ENCODE measurements around the gene LARGE2.
A peak's percentile ranks its signal among the peaks of the same experiment; 100 is the strongest.

LARGE2 gene

GRCh38 chr11:45933846-45934579 is 11.6 kb downstream of the LARGE2 start:
- TF ChIP-seq CTCF (IDR thresholded peaks at IDR 0.05): no peak
- Histone ChIP-seq H3K4me3 (no peak overlapping the region), H3K9me3 (no peaks in the 10 kb centered on the region), H3K27ac (no peak overlapping the region), H3K4me1 (peaks cover 0 to 7% (median 0%) of the 10 kb centered on the region in 4 donors), H3K36me3 (peaks cover 61 to 79% (median 70%) of the 10 kb centered on the region in 3 donors), H3K27me3 (no peaks in the 10 kb centered on the region)
- intact Hi-C loops (cut with DNase I; ENCODE audit: low total_unique reads): no loop called here
- peak in 1 of 2 donors; percentile 48 for DNase-seq

DNA sequence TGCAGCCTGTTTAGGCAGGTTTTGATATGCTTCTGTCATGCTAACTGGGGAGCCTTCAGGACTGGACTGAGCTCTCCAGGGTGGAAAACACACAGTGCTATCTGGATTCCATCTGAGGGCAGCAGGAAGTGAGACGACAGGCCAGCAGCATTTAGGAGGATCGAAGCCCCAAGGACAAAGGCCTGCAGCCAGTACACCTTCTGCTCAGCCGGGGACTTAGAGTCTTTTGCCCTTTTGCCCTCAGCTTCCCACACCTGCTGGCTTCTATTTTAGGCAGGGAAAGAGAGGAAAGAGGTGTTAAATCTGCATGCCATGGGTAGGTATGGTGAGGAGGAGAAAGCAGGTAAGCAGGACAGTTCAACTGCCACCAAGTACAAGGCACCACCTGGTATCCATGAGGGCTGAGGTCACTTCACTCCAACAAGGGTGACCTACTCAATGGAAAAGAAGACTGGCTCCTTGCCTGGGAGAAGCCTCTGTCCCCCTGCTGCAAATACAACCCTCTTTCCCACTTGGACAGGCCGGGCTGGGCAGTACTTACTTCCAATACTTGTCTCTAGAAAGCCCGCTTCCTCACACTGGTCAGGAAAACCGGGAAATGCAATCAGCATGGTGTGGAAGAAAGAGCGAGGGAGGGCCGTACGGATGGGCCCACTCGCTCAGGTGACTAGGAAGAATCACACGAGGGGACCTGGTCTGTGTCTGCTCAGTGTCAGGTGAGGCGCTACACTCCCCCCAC is 12.3 kb downstream of the LARGE2 start:
- Histone ChIP-seq H3K4me3 (no peak overlapping the region), H3K27me3 (no peaks in the 10 kb centered on the region), H3K36me3 (peaks cover 61 to 79% (median 70%) of the 10 kb centered on the region in 3 donors), H3K9me3 (no peaks in the 10 kb centered on the region), H3K27ac (no peak overlapping the region), H3K4me1 (peaks cover 0 to 7% (median 0%) of the 10 kb centered on the region in 4 donors)
- no peak for DNase-seq
- intact Hi-C loops (cut with DNase I; ENCODE audit: low total_unique reads): no loop called here
- no peak for TF ChIP-seq CTCF (IDR thresholded peaks at IDR 0.05)

DNA sequence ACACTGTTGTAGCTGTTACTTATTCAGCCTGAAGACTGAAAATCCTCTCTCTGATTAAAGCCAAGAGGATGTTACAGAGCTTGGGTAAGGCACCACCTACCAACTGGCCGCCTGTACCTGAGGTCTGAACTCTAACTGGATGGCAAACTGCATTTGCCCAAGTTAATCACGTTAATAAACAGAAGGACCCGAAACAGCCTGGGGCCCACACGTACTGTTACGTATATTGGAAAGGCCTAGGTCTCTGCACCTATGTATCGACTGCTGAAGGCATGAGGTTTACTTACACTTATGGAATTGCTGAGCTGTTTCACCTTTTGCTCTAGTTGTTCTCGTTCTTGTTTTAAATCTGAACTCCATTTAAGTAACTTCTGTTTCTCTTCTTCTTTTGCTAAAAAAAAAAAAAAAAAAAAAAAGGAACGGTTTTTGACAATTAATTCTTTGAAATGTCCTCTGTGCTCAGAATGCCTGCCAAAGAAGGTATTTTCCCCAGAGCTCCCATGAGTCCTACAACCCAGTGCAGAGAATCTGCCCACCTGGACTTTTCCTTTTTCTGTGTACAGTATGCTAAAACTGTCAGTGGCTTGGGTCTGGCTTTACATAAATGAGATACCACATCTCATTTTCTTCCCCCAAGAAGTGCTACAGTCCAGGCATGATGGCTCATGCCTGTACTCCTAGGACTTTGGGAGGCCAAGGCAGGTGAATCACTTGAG is 13.1 kb downstream of the LARGE2 start:
- H3K9me3 ChIP-seq: no peaks in the 10 kb centered on the region
- intact Hi-C loops (cut with DNase I; ENCODE audit: low total_unique reads): no loop called here
- H3K4me1 ChIP-seq: peaks cover 0 to 5% (median 0%) of the 10 kb centered on the region in 4 donors
- peaks cover 61 to 75% (median 70%) of the 10 kb centered on the region in 3 donors for H3K36me3 ChIP-seq
- DNase-seq: no peak
- no peak overlapping the region for H3K4me3 ChIP-seq
- TF ChIP-seq CTCF (IDR thresholded peaks at IDR 0.05): no peak
- H3K27me3 ChIP-seq: no peaks in the 10 kb centered on the region
- H3K27ac ChIP-seq: no peak overlapping the region

GRCh38 chr11:45936511-45937054 is 14.1 kb downstream of the LARGE2 start:
- H3K27ac ChIP-seq: no peak overlapping the region
- DNase-seq: no peak
- no peak for TF ChIP-seq CTCF (IDR thresholded peaks at IDR 0.05)
- peaks cover 0 to 3% (median 0%) of the 10 kb centered on the region in 4 donors for H3K4me1 ChIP-seq
- H3K36me3 ChIP-seq: peaks cover 61 to 72% (median 70%) of the 10 kb centered on the region in 3 donors
- no peak overlapping the region for H3K4me3 ChIP-seq
- no peaks in the 10 kb centered on the region for H3K9me3 ChIP-seq
- no peaks in the 10 kb centered on the region for H3K27me3 ChIP-seq
- intact Hi-C loops (cut with DNase I; ENCODE audit: low total_unique reads): no loop called here

DNA sequence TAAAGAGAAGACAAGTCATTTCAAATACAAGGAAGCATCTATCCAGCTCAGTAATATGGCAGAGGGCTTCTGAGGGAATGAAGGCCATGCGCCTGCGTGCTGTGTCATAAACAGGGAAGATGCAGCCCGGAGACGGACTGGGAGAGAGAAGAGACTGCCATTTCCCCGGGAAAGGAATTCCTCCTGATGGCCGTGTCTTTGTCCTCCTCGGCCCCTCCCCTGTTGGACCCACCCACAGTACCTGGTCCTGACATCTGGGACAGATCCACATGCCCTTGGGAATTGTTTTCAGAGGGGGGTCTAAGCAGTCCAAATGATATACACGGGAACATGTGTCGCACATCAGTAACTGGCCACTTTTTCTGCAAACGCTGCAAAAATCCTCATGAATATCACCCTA is 15.5 kb downstream of the LARGE2 start:
- Histone ChIP-seq H3K27ac (no peak overlapping the region), H3K4me3 (no peak overlapping the region), H3K4me1 (peaks cover 0 to 3% (median 0%) of the 10 kb centered on the region in 4 donors), H3K9me3 (no peaks in the 10 kb centered on the region), H3K36me3 (peaks cover 60 to 73% (median 67%) of the 10 kb centered on the region in 3 donors), H3K27me3 (no peaks in the 10 kb centered on the region)
- TF ChIP-seq CTCF (IDR thresholded peaks at IDR 0.05): no peak
- intact Hi-C loops (cut with DNase I; ENCODE audit: low total_unique reads): no loop called here
- no peak for DNase-seq
